Caki2 (cell line): ENCODE data around the gene CNTLN. TPM values are rescaled to one million over a fixed set of nuclear protein-coding genes. Genes with fewer than 3 reads are reported as not detected.
A peak's percentile ranks its signal among the peaks of the same experiment; 100 is the strongest.

Source experiments
- DNase-seq: peaks from one replicate; pipeline ENCODE4 v3.0.0-alpha.2; 2015; ENCODE audit warnings: low read depth
- in situ Hi-C: cut with HindIII; loops from 2 replicates; pipeline ENCODE4 v1.10.0; 2016; ENCODE audit warnings: low sequenced_read_pairs, low pct_unique_long_range_greater_than_20kb, mixed read lengths
- total RNA-seq: library from RNA; depleted of rRNA; stranded (reverse); fragments of >200 nt; shearing (Covaris generic); gene quantifications from 2 replicates; pipeline ENCODE4 v1.2.3, GENCODE V29; 2014; ENCODE audit warnings: low replicate concordance

Gene CNTLN
- total RNA-seq, 1 experiment from 2014 or later, result 6.0 TPM

- in situ Hi-C loops, result no loop called here
- DNase-seq, result peak; percentile 33
Measured at GRCh38 chr9:17462869-17463464, 328.1 kb downstream of the CNTLN start.

GRCh38 chr9:17470036-17470813, 335.4 kb downstream of the CNTLN start:
- in situ Hi-C loops, result no loop called here
- no peak for DNase-seq

- in situ Hi-C loops, result no loop called here
- DNase-seq, result no peak
Measured at GRCh38 chr9:17472126-17472525, 337.3 kb downstream of the CNTLN start.

- in situ Hi-C loops, result no loop called here
- DNase-seq, result no peak
Measured at GRCh38 chr9:17476401-17476800, 341.6 kb downstream of the CNTLN start.

GRCh38 chr9:17477816-17478215, 343.0 kb downstream of the CNTLN start:
- in situ Hi-C loops, result no loop called here
- DNase-seq, result no peak

GRCh38 chr9:17480966-17481365, 346.1 kb downstream of the CNTLN start:
- in situ Hi-C loops, result no loop called here

GRCh38 chr9:17481565-17481964, 346.7 kb downstream of the CNTLN start:
- no peak for DNase-seq
- in situ Hi-C loops, result no loop called here

More at GRCh38 chr9:17480966-17481365, 346.1 kb downstream of the CNTLN start:
- no peak for DNase-seq

GRCh38 chr9:17484906-17485305, 350.1 kb downstream of the CNTLN start:
- no peak for DNase-seq
- in situ Hi-C loops, result no loop called here

- in situ Hi-C loops, result no loop called here
- no peak for DNase-seq
Measured at GRCh38 chr9:17486396-17486795, 351.6 kb downstream of the CNTLN start.

- in situ Hi-C loops, result no loop called here
- DNase-seq, result no peak
Measured at GRCh38 chr9:17487467-17487866, 352.6 kb downstream of the CNTLN start.

GRCh38 chr9:17488662-17489061, 353.8 kb downstream of the CNTLN start:
- in situ Hi-C loops, result no loop called here
- DNase-seq, result no peak

- in situ Hi-C loops, result no loop called here
- DNase-seq, result no peak
Measured at GRCh38 chr9:17490110-17490509, 355.3 kb downstream of the CNTLN start.

GRCh38 chr9:17491780-17492179, 356.9 kb downstream of the CNTLN start:
- in situ Hi-C loops, result no loop called here
- DNase-seq, result no peak

- DNase-seq, result no peak
- in situ Hi-C loops, result no loop called here
Measured at GRCh38 chr9:17503196-17503595, 368.4 kb downstream of the CNTLN start.

- DNase-seq, result no peak
- in situ Hi-C loops, result no loop called here
Measured at GRCh38 chr9:17509151-17509550, 374.3 kb downstream of the CNTLN start.

GRCh38 chr9:17509701-17510100, 374.9 kb downstream of the CNTLN start:
- in situ Hi-C loops, result no loop called here
- DNase-seq, result no peak

GRCh38 chr9:17519761-17520160, 384.9 kb downstream of the CNTLN start:
- DNase-seq, result no peak
- in situ Hi-C loops, result no loop called here

GRCh38 chr9:17520268-17521064, 385.6 kb downstream of the CNTLN start:
- no peak for DNase-seq
- in situ Hi-C loops, result no loop called here
